ENCODE measurements around the gene FAM110A.
A peak's percentile ranks its signal among the peaks of the same experiment; 100 is the strongest.
"Not testable (repeated sequence)": the region's sequence is repeated elsewhere in the genome, so short reads cannot be mapped to it uniquely, and the experiment has no call there.

Gene FAM110A

DNA sequence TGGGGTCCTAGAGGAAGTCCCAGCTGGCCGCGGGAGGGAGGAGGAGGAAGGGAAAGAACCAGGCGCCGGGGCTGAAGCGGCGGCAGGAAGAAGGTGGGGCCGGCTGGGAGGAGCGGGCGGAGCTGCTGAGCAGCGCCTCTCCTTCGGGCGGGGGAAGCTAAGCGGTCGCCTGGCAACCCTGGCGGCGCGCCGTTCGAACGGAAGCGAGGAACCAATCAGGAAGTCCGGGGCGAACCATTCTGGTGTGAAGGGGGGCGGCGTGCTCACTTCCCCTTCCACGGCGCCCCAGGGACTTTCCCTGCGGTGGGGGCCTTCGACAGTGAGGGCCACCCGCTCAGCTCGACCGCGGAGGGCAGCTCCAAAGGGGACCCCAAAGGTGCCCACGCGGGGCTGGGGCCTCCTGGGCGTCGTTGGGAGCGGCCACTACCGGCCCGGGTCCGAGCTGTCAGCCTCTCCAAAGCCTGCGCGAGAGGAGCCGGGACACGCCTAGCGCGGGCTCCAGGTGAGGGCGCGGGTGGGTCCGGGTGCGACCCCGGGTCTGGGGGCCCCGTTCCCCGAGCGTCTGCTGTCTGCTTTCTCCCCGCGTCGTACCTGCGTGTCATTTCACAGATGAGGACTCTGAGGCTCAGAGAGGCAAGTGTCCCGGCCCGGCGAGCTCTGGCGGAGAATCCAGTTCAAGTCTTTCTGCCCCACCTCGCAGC is at the start of gene FAM110A:
TSS of gene FAM110A (plus strand) at position 266 of the 701 bp plus-strand sequence. CDS start 11,090 bp downstream, outside the sequence.
- peak; percentile 53 for FAIRE-seq

DNA sequence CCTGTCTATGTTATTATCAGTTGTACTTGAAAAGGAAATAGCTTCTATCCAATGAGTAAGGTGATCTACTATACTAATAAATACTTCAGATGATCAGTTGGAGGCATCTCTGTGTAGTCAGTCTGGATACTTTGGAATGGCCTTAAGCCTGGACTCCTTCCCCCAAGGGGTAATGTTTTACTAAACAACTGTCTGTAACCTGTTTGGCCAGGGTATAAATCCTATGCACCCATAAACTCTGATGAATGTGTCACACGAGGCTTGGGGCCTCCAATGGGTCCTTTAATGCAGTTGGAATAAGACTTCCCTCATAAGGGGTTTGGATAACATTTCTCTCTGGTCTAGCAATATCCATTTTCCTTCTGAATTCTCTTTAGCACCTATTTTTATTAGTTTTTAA is 45.7 kb upstream of the FAM110A start:
- no peak for FAIRE-seq

DNA sequence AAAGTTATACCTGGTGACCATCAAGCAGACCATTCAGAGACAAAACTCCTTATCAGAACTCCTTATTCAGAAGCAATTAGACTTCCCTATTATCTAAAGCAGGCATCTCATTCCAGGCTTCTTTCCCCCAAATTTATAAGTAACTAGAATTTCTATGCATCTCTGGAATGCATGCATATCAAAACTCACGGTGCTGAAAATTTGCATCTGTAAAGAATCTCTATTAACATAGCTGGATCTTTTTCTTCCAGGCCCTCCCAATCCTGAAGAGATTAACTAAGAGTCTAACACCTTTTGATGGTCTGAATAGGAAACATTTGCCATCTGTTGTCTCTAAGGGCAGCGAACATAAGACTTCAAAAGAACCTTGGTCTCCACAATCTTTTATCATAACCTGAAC is 42.5 kb upstream of the FAM110A start:
- no peak for FAIRE-seq

DNA sequence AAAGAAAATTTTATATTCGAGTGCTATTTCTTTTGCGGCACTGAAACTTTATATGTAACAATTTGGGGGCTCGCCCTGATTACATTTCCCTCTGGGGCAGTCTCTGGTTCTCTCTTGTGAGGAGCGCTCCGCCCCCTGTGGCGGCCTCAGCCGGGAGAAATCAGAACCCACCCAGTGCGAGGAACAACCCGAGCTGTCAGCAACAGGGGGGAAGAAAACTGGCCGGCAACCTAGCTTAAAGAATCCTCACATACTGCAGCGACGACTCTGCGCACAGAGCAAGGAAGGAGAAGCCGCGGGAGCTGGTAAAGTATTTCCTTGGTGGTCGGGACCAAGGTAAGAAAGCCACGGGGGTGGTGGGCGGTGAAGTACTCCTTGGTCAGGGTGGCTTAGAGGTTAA is 41.3 kb upstream of the FAM110A start:
- no peak for FAIRE-seq

DNA sequence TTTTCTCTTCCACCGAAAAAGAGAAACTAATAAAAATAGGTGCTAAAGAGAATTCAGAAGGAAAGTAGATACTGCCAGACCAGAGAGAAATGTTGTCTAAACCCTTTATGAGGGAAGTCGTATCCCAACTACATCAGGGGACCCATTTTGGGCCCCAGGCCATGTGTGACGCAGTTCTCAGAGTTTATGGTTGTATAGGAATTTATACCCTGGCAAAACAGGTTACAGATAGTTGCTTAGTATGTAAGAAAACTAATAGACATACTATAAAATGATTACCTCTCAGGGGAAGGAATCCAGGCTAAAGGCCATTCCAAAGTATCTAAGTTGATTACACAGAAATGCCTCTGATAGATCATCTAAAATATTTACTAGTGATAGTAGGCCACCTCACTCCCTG is 36.6 kb upstream of the FAM110A start:
- FAIRE-seq = no peak

DNA sequence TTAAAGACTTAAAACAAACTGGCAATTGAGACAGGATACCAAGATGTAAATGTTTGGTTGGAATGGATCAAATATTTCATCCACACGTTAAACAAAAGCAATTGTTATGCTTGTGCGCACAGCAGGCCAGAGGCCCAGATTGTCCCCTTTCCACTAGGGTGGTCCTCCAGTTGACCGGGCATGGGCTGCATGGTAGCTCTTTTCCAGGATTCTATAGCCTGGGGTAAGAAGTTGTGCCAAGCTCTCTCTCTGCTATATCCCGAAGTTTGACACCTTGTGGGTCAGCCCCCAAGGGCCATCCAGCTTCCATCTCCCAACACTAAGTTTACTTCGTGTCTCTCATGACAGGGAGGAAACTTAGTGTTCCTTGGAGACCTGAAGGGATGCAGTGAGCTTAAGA is 34.8 kb upstream of the FAM110A start:
- FAIRE-seq = not testable (repeated sequence)

DNA sequence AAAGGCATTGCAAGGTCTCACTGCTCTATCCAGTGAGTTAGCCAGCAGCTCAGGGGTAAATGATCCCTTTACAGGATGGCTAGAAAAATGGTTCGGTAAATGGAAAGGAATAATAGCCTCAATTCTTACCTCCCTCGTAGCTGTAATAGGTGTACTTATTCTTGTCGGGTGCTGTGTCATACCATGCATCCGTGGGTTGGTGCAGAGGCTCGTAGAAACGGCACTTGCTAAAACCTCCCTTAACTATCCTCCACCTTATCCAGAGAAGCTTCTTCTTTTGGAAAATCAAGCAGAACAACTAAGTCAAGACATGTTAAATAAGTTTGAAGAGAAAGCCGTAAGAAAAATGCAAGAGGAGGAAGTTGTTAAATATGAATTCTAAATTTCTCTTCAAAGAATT is 33.5 kb upstream of the FAM110A start:
- not testable (repeated sequence) for FAIRE-seq

DNA sequence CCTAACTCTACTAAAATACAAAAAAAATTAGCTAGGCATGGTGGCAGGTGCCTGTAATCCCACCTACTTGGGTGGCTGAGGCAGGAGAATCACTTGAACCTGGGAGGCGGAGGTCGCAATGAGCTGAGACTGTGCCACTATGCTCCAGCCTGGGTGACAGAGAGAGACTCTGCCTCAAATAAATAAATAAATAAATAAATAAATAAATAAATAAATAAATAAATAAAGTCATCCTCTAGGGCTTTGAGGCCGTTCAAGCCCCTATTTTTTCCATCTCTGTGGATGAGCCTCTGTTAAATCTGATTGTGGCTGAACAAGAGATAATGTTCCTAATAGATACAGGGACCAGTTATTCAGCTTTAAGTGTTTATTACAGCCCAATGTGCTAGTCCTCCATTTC is 31.8 kb upstream of the FAM110A start:
- FAIRE-seq = no peak

DNA sequence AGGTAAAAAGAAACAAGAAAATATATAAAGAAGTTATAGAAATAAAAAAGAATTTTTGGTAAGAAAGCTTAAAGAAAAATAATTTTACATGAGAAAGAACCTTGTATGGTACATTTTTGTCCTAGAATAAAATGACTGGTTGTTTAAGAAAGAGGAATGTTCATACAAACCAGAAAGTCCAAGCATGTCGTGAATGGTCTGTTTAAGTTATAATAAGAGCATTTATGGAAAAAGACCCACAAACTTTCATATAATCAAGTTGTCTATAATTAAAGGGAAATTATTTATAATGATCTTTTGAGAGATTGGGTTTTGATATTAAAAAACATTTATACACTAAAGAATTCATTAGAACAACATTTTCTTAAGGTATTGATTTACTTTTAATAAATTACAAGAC is 27.8 kb upstream of the FAM110A start:
- no peak for FAIRE-seq

DNA sequence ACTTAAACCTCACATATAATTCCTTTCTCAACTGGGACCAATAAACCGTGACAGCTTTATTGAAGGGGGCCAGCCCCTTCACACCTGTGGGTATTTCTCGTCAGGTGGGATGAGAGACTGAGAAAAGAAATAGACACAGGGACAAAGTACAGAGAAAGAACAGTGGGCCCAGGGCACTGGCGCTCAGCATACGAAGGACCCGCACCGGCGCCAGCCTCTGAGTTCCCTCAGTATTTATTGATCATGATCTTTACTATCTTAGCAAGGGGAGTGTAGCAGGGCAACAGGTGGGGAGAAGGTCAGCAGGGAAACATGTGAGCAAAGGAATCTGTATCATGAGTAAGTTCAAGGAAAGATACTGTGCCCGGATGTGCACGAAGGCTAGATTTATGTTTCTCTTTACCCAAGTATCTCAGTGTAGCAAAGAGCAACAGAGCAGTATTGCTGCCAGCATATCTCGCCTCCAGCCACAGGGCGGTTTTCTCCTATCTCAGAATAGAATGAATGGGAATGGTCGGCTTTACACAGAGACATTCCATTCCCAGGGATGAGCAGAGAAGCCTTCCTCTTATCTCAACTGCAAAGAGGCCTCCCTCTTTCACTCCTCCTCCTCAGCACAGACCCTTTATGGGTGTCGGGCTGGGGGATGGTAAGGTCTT is 21.6 kb upstream of the FAM110A start:
- not testable (repeated sequence) for FAIRE-seq

DNA sequence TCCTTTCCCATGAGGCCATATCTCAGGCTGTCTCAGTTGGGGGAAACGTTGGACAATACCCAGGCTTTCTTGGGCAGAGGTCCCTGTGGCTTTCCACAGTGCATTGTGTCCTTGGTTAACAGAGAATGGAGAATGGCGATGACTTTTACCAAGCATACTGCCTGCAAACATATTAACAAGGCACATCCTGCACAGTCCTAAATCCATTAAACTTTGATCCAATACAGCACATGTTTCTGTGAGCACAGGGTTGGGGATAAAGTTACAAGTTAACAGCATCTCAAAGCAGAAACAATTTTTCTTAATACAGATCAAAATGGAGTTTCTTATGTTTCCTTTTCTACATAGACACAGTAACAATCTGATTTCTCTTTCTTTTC is 21.1 kb upstream of the FAM110A start:
- not testable (repeated sequence) for FAIRE-seq

DNA sequence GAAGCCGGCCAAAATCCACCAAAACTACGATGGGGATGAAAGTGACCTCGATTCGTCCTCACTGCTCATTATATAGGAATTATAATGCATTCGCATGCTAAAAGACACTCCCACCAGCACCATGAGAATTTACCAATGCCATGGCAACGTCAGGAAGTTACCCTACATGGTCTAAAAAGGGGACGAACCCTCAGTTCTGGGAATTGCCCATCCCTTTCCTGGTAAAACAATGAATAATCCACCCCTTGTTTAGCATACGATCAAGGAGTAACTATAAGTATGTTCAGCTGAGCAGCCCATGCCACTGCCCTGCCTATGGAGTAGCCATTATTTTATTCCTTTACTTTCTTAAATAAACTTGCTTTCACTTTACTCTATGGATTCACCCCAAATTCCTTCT is 20.1 kb upstream of the FAM110A start:
- no peak for FAIRE-seq

DNA sequence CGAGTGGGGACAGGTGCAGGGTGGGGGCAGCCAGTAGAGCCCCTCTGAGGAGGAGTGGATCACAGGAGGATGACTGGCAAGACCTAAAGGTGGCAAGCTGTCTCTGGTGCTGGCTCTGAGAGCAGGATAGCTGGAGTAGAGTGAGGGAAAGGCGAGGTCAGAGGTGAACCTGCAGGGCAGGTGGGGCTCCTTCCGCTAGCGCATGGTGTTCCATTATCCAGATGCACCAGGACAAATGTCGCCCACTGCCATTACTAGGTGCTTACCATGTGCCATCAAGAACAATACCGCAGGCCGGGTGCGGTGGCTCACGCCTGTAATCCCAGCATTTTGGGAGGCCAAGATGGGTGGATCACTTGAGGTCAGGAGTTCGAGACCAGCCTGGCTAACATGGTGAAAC is 18.3 kb upstream of the FAM110A start:
- FAIRE-seq = no peak

DNA sequence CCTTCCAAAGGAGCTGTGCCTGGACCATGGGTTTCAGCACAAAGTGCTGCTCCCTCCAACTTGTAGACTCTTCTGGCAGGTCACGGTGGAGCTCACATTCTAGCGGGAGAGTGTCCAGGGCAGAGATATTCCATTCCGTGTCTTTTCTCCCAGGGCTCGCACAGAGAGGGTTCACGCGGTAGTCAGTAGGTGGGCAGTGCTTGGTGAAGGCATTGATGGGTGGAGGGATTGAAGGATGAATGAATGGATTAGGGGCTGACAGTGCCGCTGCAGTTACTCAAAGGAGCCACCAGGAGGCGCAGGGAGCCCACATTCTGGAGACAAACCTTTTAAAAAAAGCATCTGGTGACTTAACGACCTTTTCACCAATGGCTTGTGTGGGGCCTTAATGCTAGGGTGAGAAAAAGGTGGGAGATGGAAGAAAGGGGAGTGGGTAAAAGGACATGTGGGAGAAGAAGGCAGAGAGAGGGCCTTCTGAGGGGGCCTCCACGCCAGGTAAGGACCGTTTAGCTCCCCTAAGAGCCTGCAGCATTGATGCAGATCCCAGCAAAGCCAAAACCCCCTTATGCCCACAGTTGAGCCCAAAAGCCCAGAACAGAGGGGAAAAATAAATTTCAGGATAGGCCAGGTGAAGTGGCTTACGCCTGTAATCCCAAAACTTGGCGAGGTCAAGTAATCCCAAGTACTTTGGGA is 17.5 kb upstream of the FAM110A start:
- no peak for FAIRE-seq

DNA sequence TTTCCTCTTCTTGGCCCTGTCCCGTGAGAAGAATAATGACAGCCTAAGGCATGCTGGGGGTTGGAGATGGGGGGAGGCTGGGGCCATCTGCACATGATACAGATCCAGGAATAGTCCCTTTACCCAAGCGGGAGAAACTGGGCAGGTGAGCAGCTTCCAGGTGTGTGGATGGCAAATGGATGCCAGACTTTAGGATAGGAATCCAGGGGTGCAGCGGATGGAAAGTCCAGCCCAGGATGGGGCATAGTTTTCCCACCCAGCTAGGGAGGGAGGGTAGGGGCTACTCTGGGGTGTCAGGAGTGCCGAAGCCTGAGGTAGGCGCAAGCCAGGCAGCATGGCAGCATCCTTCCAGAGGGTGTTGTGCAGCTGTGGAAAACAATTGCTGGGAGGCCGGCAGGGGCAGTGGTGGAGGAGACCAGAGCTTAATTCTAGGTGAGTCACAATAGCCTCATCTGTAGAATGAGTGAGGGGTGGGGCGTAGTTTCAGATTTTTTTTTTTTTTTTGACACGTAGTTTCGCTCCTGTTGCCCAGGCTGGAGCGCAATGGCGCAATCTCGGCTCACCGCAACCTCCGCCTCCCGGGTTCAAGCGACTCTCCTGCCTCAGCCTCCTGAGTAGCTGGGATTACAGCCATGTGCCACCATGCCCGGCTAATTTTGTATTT is 15.4 kb upstream of the FAM110A start:
- no peak for FAIRE-seq

DNA sequence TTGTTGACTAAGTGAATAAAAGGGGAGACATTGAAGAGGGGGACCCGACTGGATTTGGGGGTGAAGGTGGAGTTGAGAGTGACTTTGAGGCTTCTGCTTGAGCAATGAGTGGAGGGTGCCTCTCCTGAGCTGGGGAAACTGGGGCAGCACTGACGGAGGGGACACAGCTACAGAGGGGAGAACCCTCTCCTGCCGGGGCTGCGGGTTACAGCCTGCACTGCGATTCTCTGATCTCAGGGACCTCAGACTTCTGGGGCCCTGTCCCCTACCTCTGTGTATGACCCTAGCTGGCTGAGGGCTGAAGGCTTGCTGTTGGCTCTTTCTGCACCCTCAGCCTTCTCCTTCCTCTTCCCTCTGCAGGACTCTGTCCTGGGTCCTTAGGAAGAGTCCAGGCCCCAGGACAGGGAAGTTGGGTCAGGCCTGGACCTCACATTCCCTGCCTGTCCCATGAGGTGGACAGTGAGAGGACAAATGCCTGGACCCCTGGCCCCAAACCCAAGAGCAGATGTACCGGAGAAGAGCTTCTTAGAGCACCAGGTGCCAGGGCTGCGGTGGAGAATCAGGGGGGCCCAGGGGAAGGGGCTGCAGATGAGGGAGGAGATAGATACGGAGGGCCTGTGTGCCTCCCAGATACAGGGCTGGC is 13.7 kb upstream of the FAM110A start:
- no peak for FAIRE-seq

DNA sequence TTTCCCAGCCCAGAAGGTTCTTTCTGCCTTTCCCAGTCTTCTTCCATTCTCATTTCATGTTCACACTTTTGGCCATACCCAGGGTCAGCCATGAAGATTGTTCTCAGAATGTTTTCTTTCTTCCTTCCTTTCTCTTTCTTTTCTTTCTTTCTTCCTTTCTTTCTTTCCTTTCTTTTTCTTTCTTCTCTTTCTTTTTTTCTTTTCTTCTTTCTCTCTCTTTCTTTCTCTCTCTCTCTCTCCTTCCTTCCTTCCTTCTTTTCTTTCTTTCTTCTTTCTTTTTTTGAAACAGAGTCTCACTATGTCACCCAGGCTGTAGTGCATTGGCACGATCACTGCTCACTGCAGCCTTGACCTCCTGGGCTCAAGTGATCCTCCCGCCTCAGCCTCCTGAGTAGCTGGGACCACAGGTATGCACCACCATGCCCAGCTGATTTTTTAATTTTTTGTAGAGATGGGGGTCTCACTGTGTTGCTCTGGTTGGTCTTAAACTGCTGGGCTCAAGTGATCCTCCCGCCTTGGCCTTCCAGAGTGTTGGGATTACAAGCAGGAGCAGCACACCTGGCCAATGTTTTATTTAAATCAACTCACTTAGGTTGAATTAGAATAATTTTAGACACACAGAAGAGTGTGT is 13.1 kb upstream of the FAM110A start:
- no peak for FAIRE-seq

DNA sequence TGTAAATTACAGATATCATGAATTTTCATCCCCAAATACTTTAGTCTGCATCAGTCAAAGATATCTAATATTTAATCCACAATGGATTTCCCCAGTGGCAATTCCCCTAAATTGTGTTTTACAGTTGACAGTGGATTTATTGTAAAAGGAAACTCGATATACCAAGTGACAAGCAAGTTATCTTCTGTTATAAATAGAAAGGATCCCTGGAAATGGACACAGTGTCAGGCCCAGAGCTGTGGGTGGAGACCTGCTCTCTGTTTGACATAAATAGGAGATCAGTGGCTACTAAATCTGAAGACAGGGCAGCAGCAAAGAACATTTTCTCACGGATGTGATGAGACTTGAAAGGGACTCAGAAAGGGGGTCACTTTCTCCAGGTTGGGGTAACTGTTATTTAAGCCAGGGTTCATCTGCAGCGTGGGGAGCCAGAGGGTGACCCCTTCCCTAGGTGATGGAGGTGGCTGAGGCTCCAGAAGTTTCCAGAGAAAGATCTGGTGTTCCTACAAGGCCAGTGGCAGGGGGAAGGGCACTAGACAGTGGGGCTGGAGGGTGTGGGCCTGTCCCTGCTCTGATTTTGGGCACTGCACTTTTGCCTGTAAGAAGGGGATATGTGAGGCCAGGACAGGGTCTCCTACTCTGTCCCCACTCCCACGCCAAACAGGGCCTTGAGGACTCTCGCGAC is 12.3 kb upstream of the FAM110A start:
- FAIRE-seq = no peak

DNA sequence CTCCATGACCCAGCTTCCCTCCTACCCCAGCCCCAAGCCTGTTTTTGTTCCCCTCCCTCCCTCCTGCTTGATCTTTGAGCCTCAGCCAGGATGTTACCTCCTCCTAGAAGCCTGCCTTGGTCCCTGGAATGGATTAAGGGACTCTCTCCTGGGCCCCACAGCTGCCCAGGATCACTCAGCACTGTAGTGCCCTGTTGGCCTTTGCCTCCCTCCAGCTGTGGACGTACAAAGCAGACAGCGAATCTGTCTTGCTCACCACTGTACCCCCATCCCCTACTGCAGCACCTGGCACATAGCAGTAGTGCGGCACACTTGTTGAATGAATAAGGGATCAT is 11.8 kb upstream of the FAM110A start:
- FAIRE-seq = no peak

DNA sequence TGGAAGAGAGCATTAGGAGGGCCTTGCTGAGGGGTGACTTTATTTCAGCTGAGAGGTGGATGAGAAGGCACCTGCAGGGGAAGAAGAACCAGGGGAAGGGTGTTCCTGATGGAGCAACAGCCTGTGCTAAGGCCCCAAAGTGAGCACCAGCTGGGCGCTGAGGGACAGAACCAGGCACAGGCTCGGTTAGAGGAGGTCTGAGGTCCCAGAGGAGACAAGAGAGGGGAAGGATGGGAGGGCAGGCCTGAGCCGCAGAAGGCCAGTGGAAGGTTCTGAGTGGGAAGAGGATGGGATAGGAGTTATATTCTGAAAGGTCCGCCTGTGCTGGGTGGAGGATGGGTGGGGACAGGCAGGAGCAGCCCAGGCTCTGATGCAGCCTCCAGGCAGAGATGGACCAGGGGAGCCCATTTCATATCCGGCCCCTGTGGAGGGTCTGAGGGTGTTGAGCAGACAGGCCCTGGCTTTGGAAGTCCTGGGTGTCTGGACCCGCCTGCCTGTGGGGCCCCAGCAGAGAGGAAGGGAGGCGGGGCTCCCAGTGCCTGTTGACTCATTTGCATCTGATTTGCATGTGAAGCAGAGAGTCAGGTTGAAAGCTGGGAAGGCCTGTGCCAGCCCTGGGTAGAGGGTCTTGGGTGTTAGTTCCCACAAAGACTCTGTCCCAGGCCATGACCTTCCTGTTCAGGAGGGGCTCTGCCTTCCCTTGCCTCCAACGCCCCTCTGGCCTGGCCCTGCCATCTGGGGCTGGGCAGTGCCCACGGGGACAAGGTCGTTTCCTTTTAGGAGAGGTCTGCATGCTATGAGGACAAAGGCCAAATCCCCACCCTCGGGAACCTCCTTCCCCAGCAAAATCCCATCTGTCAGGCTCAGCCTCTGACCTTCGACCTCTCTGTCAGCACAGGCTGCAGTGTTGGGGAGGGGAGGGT is 10.6 kb upstream of the FAM110A start:
- FAIRE-seq = no peak

DNA sequence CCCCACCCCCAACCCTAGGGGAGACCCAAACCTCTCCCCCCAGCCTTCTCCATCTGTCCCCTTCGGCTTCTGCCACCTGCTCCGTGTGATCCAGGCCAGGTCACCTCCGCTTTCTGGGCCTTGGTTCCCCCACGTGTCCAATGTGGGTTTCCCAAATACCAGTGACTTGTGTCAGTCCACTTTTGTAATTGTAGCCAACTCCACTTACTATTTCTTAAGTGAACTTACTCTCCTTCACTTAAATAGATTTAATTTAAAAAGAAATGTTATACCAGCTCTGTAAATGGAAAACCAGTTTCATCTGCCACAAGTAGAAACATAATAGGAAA is 10.0 kb upstream of the FAM110A start:
- FAIRE-seq = no peak
